HCT116 (cell line): ENCODE measurements around the gene CDH2. TPM values are rescaled to one million over a fixed set of nuclear protein-coding genes. Genes with fewer than 3 reads are reported as not detected.

Experiments
- ATAC-seq: fragments of 200-7000 bp; cut with Tn5 transposase; 2 replicates; pipeline ENCODE4 v1.9.1; 2020; ENCODE audit warnings: mild to moderate bottlenecking, moderate library complexity
- BruUV-seq: library from RNA; stranded (reverse); fragments of 400-500 nt; replicated peaks from 2 replicates; lab custom pipeline; 2021; lab: Mats Ljungman, UMichigan
- CTCF ChIA-PET: fragments of 300-600 bp; sonication (Branson Sonifier 250); formaldehyde crosslinking; loops from one replicate; lab custom pipeline; 2021; ENCODE audit warnings: antibody characterized with exemption; lab: Charles Lee
- POLR2A ChIA-PET: fragments of 300-600, 350-600 bp; sonication (Branson Sonifier 250); formaldehyde crosslinking; loops from one replicate; lab custom pipeline; 2021; ENCODE audit warnings: antibody characterized with exemption; lab: Charles Lee
- RAD21 ChIA-PET, 2 experiments: fragments of 300-600 bp; sonication (Branson Sonifier 250); formaldehyde crosslinking; loops; one replicate each; lab custom pipeline; 2023; ENCODE audit warnings: low total read pairs in 2 of 2; ENCODE audit not compliant: uncharacterized antibody in 2 of 2, unreplicated experiment in 2 of 2, low non-redundant PET in 1 of 2; lab: Charles Lee
- DNase-seq: peaks from one replicate; pipeline ENCODE4 v3.0.0-alpha.2; 2010; ENCODE audit warnings: low read depth, low spot score
- H2AFZ ChIP-seq: fragments of 200-600 bp; shearing (Covaris generic), sonication (generic); 2 replicates; pipeline ENCODE4 v1.6.1; 2017; ENCODE audit warnings: low read depth, mixed run types, mixed read lengths, antibody characterized with exemption, low read length; ENCODE audit not compliant: poor library complexity, severe bottlenecking
- H3K27ac ChIP-seq: 2 replicates; pipeline ENCODE4 v1.5.1; 2012; ENCODE audit warnings: low read depth, low read length
- H3K27me3 ChIP-seq: fragments of 200-600 bp; sonication (generic); 2 replicates; pipeline ENCODE4 v1.6.1; 2016; ENCODE audit warnings: mixed run types, low read length, mixed read lengths; ENCODE audit not compliant: insufficient read depth
- H3K36me3 ChIP-seq, 2 experiments: fragments of 200-500 bp in 1 of 2; fragments of 200-600 bp in 1 of 2; sonication (Bioruptor generic) in 1 of 2; sonication (generic) in 1 of 2; 2 replicates each; pipeline versions ENCODE4 v1.5.1 to v1.6.1; 2014 to 2016; ENCODE audit warnings: low read length in 2 of 2, inconsistent platforms in 1 of 2, mixed read lengths in 1 of 2, mixed run types in 1 of 2; ENCODE audit not compliant: insufficient read depth in 2 of 2, control insufficient read depth in 1 of 2
- H3K4me1 ChIP-seq, 2 experiments: fragments of 200-600 bp in 1 of 2; sonication (generic) in 1 of 2; 2 replicates each; pipeline versions ENCODE4 v1.5.1 to v1.6.1; 2012 to 2017; ENCODE audit warnings: low read length in 2 of 2, inconsistent platforms in 1 of 2, mild to moderate bottlenecking in 1 of 2, mixed read lengths in 1 of 2, mixed run types in 1 of 2, moderate library complexity in 1 of 2; ENCODE audit not compliant: insufficient read depth in 2 of 2, control insufficient read depth in 1 of 2
- H3K4me2 ChIP-seq: fragments of 200-600 bp; sonication (generic); 2 replicates; pipeline ENCODE4 v1.6.1; 2017; ENCODE audit warnings: mixed run types, low read length, mixed read lengths
- H3K4me3 ChIP-seq, 2 experiments: fragments of 200-600 bp in 1 of 2; sonication (generic) in 1 of 2; replicated peaks in 1 of 2; 2 replicates each; pipeline ENCODE4 v1.5.1; 2011 to 2016; ENCODE audit warnings: low read length in 2 of 2, control low read depth in 1 of 2, low read depth in 1 of 2, mild to moderate bottlenecking in 1 of 2, mixed read lengths in 1 of 2, mixed run types in 1 of 2
- H3K79me2 ChIP-seq: fragments of 200-600 bp; sonication (generic); 2 replicates; pipeline ENCODE4 v1.6.1; 2017; ENCODE audit warnings: mild to moderate bottlenecking, mixed run types, low read length, moderate library complexity, mixed read lengths; ENCODE audit not compliant: insufficient read depth
- H3K9ac ChIP-seq: fragments of 200-600 bp; sonication (generic); 2 replicates; pipeline ENCODE4 v1.6.1; 2016; ENCODE audit warnings: low read length, mixed read lengths
- H3K9me2 ChIP-seq: fragments of 200-600 bp; sonication (generic), shearing (Covaris generic); 2 replicates; pipeline ENCODE4 v1.6.1; 2017; ENCODE audit warnings: mixed run types, mild to moderate bottlenecking, moderate library complexity; ENCODE audit not compliant: insufficient read depth
- H3K9me3 ChIP-seq, 2 experiments: fragments of 200-500 bp in 1 of 2; fragments of 200-600 bp in 1 of 2; sonication (Bioruptor generic) in 1 of 2; sonication (generic) in 1 of 2; 2 replicates each; pipeline ENCODE4 v1.6.1; 2014 to 2017; ENCODE audit warnings: low read length in 2 of 2, mixed read lengths in 2 of 2, inconsistent platforms in 1 of 2, low read depth in 1 of 2, mild to moderate bottlenecking in 1 of 2, mixed run types in 1 of 2, moderate library complexity in 1 of 2; ENCODE audit not compliant: control insufficient read depth in 1 of 2, insufficient read depth in 1 of 2
- H4K20me1 ChIP-seq: fragments of 200-600 bp; sonication (generic), shearing (Covaris generic); 2 replicates; pipeline ENCODE4 v1.6.1; 2017; ENCODE audit warnings: mixed run types, mild to moderate bottlenecking, moderate library complexity; ENCODE audit not compliant: insufficient read depth
- EZH2phosphoT487 ChIP-seq: fragments of 200-600 bp; IDR thresholded peaks from 2 replicates; pipeline ENCODE4 v1.6.1; 2018; ENCODE audit warnings: antibody characterized with exemption, borderline replicate concordance
- POLR2A ChIP-seq: IDR thresholded peaks from 2 replicates; pipeline ENCODE4 v1.7.0; 2011; ENCODE audit warnings: borderline replicate concordance; ENCODE audit not compliant: insufficient read depth, insufficient read length; ENCODE audit errors: extremely low read depth
- RAD21 ChIP-seq: IDR thresholded peaks from 2 replicates; pipeline ENCODE4 v1.6.1; 2012; ENCODE audit warnings: low read depth, mild to moderate bottlenecking
- SP1 ChIP-seq: IDR thresholded peaks from 2 replicates; pipeline ENCODE4 v1.6.1; 2012; ENCODE audit warnings: low read depth
- ZNF274 ChIP-seq: fragments of 200-500 bp; sonication (Bioruptor generic); IDR thresholded peaks from 2 replicates; pipeline ENCODE4 v1.6.1; 2014; ENCODE audit warnings: mild to moderate bottlenecking, low read depth, low read length, inconsistent platforms
- intact Hi-C: fragments of 100-400 bp; cut with micrococcal nuclease; formaldehyde crosslinking; loops from 2 replicates; pipeline ENCODE4 v1.10.0; 2022
- total RNA-seq: library from RNA; stranded (reverse); gene quantifications from one replicate; pipeline ENCODE4 v1.2.1, GENCODE V29; 2021; ENCODE audit not compliant: unreplicated experiment

CDH2 gene
- total RNA-seq, 1 experiment from 2014 or later = 0.15 TPM

DNA sequence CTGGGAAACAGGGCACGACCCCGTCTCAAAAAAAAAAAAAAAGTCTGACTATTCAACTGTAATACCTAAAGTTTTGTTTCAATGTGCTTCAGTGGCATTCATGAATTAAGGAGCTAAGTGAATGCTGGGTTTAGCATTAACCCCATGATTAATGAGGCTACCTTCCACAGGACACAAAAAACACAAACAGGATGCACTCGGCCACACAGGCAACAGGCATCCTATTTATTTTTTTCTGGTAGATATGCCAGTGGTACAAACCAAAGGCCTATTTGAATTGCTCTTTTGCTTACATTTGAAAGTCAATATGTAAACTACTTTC, 48.3 kb downstream of the CDH2 start:
- no peaks in the 10 kb centered on the region for H3K9me3 ChIP-seq
- no peaks in the 10 kb centered on the region for H3K4me1 ChIP-seq
- RAD21 ChIA-PET = no interaction called here
- H4K20me1 ChIP-seq = no peaks in the 10 kb centered on the region
- H3K79me2 ChIP-seq = no peaks in the 10 kb centered on the region
- no peak for DNase-seq
- no TSS peak for BruUV-seq
- H3K36me3 ChIP-seq = no peaks in the 10 kb centered on the region
- TF ChIP-seq RAD21 (no peak), ZNF274 (no peak), EZH2phosphoT487 (no peak), SP1 (no peak)
- TF ChIP-seq, all 23 proteins: peak for 0
- ChIA-PET POLR2A (no interaction called here), CTCF (no interaction called here)
- Histone ChIP-seq H3K27ac (no peak overlapping the region), H3K9ac (no peak overlapping the region), H3K4me2 (no peak overlapping the region), H3K9me2 (no peaks in the 10 kb centered on the region), H3K4me3 (no peak overlapping the region), H3K27me3 (no peaks in the 10 kb centered on the region), H2AFZ (no peak overlapping the region)
- no peak for ATAC-seq
- intact Hi-C loops = no loop called here

DNA sequence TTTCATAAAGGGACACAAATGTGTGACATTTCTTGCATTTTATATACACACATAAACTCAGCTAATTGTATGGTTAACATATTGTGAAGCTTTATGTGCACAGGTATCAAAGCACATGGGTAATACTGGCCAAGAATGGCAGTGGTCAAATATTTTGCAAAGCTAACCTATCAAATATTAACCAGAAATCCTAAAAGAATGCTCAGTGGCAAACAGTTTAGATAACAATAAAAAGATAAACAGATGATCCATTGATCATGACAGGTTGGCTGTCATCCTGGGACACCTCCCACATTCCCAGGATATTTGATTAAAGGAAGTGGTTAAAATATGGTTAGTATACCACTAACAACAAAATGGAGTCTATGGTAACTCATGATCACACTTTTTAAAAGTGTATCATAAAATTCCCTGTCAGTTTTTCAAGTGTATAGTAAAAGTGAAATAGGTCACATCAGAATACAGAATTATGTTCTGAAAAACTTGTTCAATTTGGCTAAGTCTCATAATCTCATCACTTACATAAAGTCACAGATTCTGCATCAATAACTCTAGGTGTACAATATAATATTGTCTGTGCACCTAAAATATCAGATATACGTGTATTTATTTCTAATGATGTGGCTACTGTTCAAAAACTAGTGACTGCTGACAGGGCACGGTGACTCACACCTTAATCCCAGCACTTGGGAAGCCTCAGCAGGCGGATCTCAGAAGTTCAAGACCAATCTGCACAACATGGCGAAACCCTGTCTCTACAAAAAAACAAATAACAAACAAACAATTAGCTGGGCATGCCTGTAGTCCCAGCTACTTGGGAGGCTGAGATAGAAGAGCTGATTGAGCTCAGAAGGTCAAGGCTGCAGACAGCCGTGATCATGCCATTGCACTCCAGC, 48.9 kb downstream of the CDH2 start:
- TF ChIP-seq POLR2A = no peak
- TF ChIP-seq EZH2phosphoT487 = no peak
- DNase-seq (no peak), ATAC-seq (no peak)
- no peak overlapping the region for H3K4me3 ChIP-seq
- H2AFZ ChIP-seq = no peak overlapping the region
- H4K20me1 ChIP-seq = no peaks in the 10 kb centered on the region
- intact Hi-C loops = no loop called here
- H3K4me1 ChIP-seq = no peaks in the 10 kb centered on the region
- no TSS peak for BruUV-seq
- ChIA-PET RAD21 (no interaction called here), POLR2A (no interaction called here), CTCF (no interaction called here)
- no peaks in the 10 kb centered on the region for H3K27me3 ChIP-seq
- no peaks in the 10 kb centered on the region for H3K9me3 ChIP-seq
- no peaks in the 10 kb centered on the region for H3K79me2 ChIP-seq
- no peak overlapping the region for H3K4me2 ChIP-seq
- no peaks in the 10 kb centered on the region for H3K36me3 ChIP-seq
- no peaks in the 10 kb centered on the region for H3K9me2 ChIP-seq
- no peak overlapping the region for H3K27ac ChIP-seq
- H3K9ac ChIP-seq = no peak overlapping the region
